EH (cell line): ENCODE data around the gene NSFL1C.
"Not testable (repeated sequence)": the region's sequence is repeated elsewhere in the genome, so short reads cannot be mapped to it uniquely, and the experiment has no call there.

Experiments used
- DNase-seq: peaks from one replicate; pipeline ENCODE4 v3.0.0-alpha.2; 2015; ENCODE audit warnings: low read depth

The NSFL1C gene

GRCh38 chr20:1423625-1424106 lies 43.0 kb downstream of the NSFL1C start:
- DNase-seq = peak; percentile 42

- DNase-seq = no peak
Observed at GRCh38 chr20:1423206-1423605, 43.4 kb downstream of the NSFL1C start.

GRCh38 chr20:1422753-1423152 lies 43.9 kb downstream of the NSFL1C start:
- no peak for DNase-seq

GRCh38 chr20:1420066-1420465 lies 46.6 kb downstream of the NSFL1C start:
- no peak for DNase-seq

DNA sequence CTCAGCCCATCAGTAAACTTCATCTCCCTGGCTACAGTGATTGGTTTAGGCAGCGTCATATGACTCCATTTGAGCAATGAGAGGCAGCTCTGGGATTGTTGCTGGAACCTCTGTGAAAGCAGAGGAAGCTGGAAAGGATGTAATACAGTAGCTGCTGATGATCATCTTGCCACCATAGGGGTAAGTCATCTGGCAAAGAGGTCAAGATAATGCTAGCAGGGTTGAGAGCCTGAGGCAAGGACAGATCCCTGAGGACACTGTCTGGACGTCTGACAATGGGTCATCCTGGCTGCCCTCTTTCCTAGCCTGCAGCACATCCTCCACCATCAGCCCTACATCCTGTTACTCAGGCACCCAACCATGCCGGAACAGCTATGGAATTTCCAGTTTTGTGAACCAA lies 48.3 kb downstream of the NSFL1C start:
- DNase-seq = peak; percentile 85

DNA sequence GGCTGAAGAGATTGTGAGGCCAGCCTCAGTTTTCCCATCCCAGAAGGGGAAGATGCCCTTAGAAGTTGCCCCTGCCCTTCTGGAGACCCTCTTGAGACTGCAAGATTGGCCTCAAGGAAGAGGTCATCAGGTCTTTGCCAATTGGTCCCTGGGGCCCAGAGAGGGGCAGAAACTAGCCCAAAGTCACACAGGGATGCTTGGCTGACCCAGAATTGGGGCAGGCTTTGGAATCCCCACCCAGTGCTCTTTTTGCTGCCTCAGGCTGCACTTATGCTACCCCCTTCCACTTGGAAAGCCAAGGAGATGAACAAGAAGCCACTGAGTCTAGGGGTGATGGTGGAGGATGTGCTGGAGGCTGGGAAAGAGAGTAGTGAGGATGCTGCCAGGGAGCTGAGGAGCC lies 48.9 kb downstream of the NSFL1C start:
- DNase-seq = no peak

DNA sequence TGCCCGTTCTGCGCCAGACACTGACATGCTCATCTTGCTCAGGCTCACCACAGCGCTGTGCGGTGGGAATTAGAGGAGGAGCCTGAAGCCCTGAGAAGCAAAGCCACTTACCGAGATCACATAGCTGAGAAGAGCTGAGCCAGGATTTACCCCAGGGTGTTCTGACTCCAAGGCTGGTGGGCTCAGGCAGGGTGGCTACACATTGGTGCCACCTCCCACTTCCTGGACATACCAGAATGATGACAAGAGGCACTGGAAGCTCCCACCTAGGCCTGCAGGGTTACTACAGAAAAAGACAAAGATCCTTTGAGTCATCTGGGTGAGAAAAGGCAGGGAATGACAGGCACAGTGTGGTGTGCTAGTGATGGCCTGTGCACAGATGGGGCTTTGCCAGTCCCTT lies 49.4 kb downstream of the NSFL1C start:
- DNase-seq = peak; percentile 80

DNA sequence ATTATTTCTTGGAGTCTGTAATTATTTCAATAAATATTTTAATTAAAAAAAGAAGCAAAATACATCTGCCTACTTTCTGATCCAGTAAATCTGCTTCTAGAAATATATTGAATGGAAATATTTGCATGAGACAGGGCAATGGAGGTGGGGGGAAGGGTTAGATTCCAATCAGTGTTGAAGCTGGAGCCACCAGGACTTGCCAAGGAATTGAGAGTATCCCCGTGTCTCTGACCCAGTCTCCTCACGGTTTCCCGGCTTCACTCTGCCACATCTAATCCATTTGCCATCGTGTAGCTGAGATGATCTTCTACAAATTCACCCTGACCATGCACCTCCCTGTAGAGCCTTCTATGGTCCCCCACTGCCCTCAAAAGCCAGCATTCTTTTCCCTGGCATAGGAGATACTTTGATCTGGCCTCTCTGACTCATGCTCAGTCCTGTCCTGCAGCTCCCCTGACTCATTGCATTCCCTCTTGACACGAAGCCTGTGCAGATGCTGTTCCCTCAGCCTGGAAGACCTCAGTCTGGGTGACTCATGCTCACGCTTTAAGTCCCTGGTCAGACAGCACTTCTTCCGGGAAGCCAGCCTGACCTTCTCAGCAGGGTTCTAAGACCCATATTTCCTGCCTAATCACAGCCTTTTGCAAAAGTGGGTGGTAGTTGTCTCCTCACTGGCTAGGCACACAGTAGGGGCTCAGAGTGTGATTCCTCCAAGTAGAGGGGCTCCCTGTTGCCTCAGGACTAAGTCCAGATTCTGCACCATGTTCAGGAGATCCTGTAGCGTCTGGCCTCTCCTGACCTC lies 50.8 kb downstream of the NSFL1C start:
- DNase-seq = peak; percentile 98

GRCh38 chr20:1414982-1415381 lies 51.7 kb downstream of the NSFL1C start:
- peak; percentile 52 for DNase-seq

- DNase-seq = no peak
Observed at GRCh38 chr20:1405801-1406200, 60.8 kb downstream of the NSFL1C start.

DNA sequence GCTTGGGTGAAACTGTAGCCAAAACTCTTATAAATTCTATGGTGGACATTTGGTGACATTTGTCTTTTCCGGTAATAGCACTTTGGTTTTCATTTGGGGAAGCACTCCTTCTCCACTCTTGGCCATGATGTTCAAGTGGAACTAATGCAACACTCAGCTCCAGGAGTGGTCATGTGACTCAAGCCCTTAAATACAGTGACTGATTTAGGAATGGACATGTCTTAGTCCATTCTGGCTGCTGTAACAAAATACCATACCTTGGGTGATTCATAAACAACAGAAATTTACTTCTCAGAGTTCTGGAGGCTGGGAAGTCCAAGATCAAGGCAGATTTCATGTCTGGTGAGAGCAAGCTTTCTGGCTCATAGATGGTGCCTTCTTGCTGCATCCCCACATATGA lies 63.0 kb downstream of the NSFL1C start:
- no peak for DNase-seq

- DNase-seq = peak; percentile 79
Observed at GRCh38 chr20:1402149-1402548, 64.5 kb downstream of the NSFL1C start.

GRCh38 chr20:1401451-1401907 lies 65.2 kb downstream of the NSFL1C start:
- DNase-seq = peak; percentile 29

DNA sequence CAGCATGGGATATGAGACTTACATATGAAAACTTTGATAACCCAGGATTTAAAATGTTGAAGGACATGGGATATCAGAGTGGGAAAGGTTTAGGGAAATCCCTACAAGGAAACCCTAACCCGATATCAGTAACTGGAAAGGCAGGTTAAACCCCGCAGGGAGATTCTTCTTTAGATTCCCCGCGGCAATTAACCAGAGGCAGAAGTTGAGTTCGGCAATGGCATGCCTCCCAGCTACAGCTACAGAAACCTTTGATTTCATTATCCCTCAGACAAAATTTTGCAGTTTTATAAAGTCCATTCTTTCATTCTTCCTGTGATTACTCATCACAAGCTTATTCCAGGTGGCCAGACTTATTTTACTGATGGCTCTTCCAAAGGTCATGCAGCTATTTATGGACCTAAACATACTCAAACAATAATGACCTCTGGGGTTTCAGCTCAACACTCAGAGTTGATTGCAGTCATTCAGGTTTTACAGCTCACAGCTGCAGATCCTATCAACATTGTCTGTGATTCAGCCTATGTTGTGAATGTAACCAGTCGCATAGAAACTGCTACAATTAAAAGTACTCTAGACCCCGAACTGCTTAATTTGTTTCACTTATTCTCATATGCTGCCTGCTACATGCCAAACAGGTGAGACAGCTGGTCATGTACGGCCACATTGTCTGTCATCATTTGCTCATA lies 66.8 kb downstream of the NSFL1C start:
- DNase-seq = peak; percentile 79

DNA sequence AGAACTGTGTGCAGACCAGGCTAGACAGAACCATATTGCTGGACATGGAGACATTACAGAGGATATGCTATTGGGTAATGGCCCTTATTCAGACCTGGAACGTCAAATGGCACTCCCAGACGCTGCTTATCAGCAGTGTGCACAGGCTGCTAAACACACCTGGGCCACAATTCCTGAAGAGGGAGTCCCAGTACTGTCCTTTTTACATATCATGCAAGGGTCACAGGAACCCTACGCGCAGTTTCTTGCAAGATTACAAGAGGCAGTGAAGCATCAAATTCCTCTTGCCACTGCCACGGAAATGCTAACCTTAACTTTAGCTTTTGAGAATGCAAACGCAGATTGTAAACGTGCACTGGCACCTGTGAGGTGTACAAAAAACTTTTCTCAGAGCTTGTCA lies 68.5 kb downstream of the NSFL1C start:
- not testable (repeated sequence) for DNase-seq

DNA sequence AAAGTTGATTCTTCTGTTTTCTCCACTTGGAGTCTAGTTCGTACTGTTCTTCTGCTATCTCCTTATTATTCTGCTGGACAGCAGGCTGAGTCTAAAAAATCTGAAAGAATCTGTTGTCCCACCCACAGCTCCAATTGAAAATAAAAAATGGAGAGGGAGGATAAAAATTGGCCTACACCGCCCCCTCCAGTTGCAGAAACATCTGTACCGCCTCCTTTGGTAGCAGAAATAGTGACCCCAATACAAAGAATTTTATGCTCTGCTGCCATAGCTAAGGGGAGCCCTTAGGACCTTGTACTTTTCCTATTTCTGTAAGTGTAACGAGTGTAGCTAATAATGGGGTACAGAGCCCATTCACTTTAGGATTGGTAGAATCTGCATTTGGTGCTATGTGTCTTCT lies 68.9 kb downstream of the NSFL1C start:
- no peak for DNase-seq

DNA sequence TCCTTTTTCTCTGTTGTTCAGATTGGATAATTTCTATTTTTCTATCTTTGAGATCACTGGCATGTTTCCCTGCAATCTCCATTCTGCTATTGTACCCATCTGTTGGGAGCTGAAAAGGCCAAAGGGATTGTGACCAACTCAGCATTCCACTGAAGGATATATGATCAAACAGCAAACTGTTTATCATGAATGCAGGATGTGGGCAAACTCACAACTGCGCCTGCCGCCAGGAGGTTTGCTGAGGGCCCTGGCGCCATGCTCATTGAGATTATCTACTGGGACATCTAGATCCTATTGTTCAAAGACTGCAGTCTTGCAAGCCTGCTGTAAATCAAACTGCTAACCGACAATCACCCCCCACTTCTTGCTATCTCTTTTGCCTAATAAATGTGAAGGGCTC lies 69.9 kb downstream of the NSFL1C start:
- no peak for DNase-seq

DNA sequence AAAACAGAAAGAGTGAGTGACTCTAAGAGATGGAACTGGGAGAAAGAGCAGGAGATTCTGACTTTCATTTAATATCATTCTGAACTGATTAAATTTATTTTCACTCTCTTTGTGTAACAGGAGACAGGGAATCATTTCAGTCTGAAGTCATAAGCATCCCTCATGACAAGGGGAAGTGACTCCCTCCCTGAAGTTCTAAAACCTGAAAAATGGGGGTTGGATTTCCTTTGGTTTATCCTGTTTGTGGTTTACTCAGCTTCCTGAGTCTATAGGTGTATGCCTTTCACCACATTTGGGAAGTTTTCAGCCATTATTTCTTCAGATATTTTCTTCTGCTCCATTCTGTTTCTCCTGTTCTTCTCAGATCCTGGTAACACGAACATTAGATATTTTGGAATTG lies 70.4 kb downstream of the NSFL1C start:
- DNase-seq = no peak

DNA sequence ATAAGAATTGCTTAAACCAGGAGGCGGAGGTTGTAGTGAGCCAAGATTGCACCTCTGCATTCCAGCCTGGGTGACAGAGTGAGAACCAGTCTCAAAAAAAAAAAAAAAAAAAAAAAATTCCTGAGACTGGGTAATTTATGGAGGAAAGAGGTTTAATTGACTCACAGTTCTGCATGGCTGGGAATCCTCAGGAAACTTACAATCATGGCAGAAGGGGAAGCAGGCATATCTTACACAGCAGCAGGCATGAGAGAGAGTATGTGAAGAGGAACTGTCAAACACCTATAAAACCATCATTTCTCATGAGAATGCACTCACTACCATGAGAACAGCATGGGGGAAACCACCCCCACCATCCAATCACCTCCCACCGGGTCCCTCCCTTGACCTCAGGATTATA lies 72.0 kb downstream of the NSFL1C start:
- DNase-seq = no peak

- no peak for DNase-seq
Observed at GRCh38 chr20:1393507-1393882, 73.2 kb downstream of the NSFL1C start.

DNA sequence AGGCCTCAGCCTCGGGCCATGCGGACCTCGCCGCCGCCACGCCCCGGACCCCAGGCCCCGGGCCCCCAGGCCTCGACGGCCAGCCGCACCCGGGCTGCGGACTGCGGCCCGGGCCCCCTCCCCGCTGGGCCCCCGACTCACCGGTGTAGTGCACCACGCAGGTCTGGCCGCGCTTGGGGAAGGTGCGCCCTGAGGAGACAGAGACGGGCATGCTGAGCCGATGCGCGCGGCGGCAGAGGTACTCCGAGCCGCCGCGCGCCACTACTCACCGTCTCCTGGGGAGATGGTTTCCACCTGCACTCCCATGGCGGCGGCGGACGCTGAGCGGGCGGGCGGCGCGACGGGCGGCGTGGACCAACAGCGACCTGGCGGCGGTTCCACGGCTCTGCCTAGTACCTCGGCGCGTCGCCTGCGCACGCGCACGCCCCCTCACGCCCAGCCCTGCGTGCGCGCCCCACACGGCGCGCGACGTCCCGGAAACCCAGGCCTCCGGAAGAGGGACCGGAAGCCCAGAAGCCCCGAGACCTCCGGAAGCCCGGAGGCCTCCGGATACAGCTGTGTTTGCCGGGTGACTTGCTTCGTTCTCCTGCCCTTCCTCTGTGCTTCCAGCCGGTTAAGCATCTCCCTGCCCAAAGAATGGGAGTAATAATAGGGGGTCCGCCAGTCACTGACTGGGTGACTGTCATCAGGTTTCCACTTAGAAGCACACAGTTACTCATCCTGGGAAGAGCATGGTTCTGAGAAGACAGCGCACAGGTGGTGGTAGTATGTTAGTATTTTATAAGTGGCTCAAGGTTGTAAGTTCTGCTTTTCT lies 73.7 kb downstream of the NSFL1C start, which contains the start of gene FKBP1A:
TSS of gene FKBP1A (minus strand) at position 362 of the 814 bp plus-strand sequence. CDS start at position 306, 56 bp downstream.
- DNase-seq = peak; percentile 90

GRCh38 chr20:1392443-1392692 lies 74.3 kb downstream of the NSFL1C start:
- no peak for DNase-seq
